IPS DF 6.9 (cell line): ENCODE measurements around the gene PEDS1.
"Not testable (repeated sequence)": the region's sequence is repeated elsewhere in the genome, so short reads cannot be mapped to it uniquely, and the experiment has no call there.

Experiments
- DNase-seq: peaks from one replicate; pipeline ENCODE4 v3.0.0-alpha.2; 2013; ENCODE audit warnings: low read depth, low spot score
- H3K27ac ChIP-seq: one replicate; pipeline ENCODE4 v1.5.1; 2013; ENCODE audit warnings: low read length, control low read depth
- H3K27me3 ChIP-seq: 2 replicates; pipeline ENCODE4 v1.6.1; 2013; ENCODE audit warnings: mild to moderate bottlenecking, low read length; ENCODE audit not compliant: control insufficient read depth, insufficient read depth
- H3K36me3 ChIP-seq: 2 replicates; pipeline ENCODE4 v1.6.1; 2013; ENCODE audit warnings: low read length; ENCODE audit not compliant: control insufficient read depth, insufficient read depth
- H3K4me1 ChIP-seq: 2 replicates; pipeline ENCODE4 v1.6.1; 2013; ENCODE audit warnings: low read length; ENCODE audit not compliant: control insufficient read depth, insufficient read depth
- H3K4me3 ChIP-seq: 2 replicates; pipeline ENCODE4 v1.5.1; 2013; ENCODE audit warnings: mild to moderate bottlenecking, low read length
- H3K9me3 ChIP-seq: 2 replicates; pipeline ENCODE4 v1.6.1; 2013; ENCODE audit warnings: low read length, inconsistent platforms; ENCODE audit not compliant: control insufficient read depth, insufficient read depth
- WGBS: extraction: QIAGEN DNeasy Blood & Tissue Kit; methylation state at CpG from one replicate; pipeline ENCODE4 v1.1.7; 2013; ENCODE audit warnings: mixed read lengths, missing lambda C conversion rate; ENCODE audit not compliant: insufficient read length, insufficient coverage; 5-methylcytosine and 5-hydroxymethylcytosine counted together

The PEDS1 gene

GRCh38 chr20:50111120-50111828 is 42.2 kb downstream of the PEDS1 start:
- WGBS: no CpG with 5 or more reads among the region's 10 CpGs
- Histone ChIP-seq H3K4me3 (no peak overlapping the region), H3K27ac (no peak overlapping the region), H3K4me1 (peaks cover 3% of the 10 kb centered on the region), H3K9me3 (no peaks in the 10 kb centered on the region), H3K27me3 (no peaks in the 10 kb centered on the region), H3K36me3 (peaks cover 4% of the 10 kb centered on the region; the same call in 1 of the 2 replicates)
- no peak for DNase-seq

- H3K27ac ChIP-seq: no peak overlapping the region
Measured at GRCh38 chr20:50110141-50111047, 43.1 kb downstream of the PEDS1 start.

GRCh38 chr20:50108556-50109235 is 44.8 kb downstream of the PEDS1 start:
- H3K9me3 ChIP-seq: no peaks in the 10 kb centered on the region
- no peak overlapping the region for H3K4me3 ChIP-seq
- WGBS: no CpG with 5 or more reads among the region's 4 CpGs
- peaks cover 4% of the 10 kb centered on the region; the same call in 1 of the 2 replicates for H3K36me3 ChIP-seq
- no peak for DNase-seq
- H3K27ac ChIP-seq: no peak overlapping the region
- no peaks in the 10 kb centered on the region for H3K27me3 ChIP-seq
- peaks cover 2% of the 10 kb centered on the region for H3K4me1 ChIP-seq

More at GRCh38 chr20:50110141-50111047, 43.1 kb downstream of the PEDS1 start:
- Histone ChIP-seq H3K9me3 (no peaks in the 10 kb centered on the region), H3K4me3 (no peak overlapping the region), H3K27me3 (no peaks in the 10 kb centered on the region), H3K4me1 (peaks cover 2% of the 10 kb centered on the region), H3K36me3 (peaks cover 4% of the 10 kb centered on the region; the same call in 1 of the 2 replicates)
- DNase-seq: no peak
- WGBS: no CpG with 5 or more reads among the region's 4 CpGs

GRCh38 chr20:50107796-50108331 is 45.7 kb downstream of the PEDS1 start:
- no CpG with 5 or more reads among the region's 6 CpGs for WGBS
- peaks cover 4% of the 10 kb centered on the region; the same call in 1 of the 2 replicates for H3K36me3 ChIP-seq
- H3K9me3 ChIP-seq: no peaks in the 10 kb centered on the region
- DNase-seq: no peak
- no peaks in the 10 kb centered on the region for H3K27me3 ChIP-seq
- H3K4me3 ChIP-seq: no peak overlapping the region
- H3K27ac ChIP-seq: no peak overlapping the region
- H3K4me1 ChIP-seq: peaks cover 2% of the 10 kb centered on the region

GRCh38 chr20:50107086-50107660 is 46.4 kb downstream of the PEDS1 start:
- Histone ChIP-seq H3K9me3 (no peaks in the 10 kb centered on the region), H3K36me3 (peaks cover 4% of the 10 kb centered on the region; the same call in 1 of the 2 replicates), H3K4me1 (peaks cover 2% of the 10 kb centered on the region), H3K4me3 (no peak overlapping the region), H3K27ac (no peak overlapping the region), H3K27me3 (no peaks in the 10 kb centered on the region)
- no peak for DNase-seq
- no CpG with 5 or more reads among the region's 6 CpGs for WGBS

- H3K9me3 ChIP-seq, H3K27me3 ChIP-seq, DNase-seq, H3K36me3 ChIP-seq, H3K4me1 ChIP-seq, H3K27ac ChIP-seq, H3K4me3 ChIP-seq: not testable (repeated sequence)
- WGBS: no CpG with 5 or more reads among the region's 5 CpGs
Measured at GRCh38 chr20:50106669-50107068, 46.9 kb downstream of the PEDS1 start.
